GM21529 (cell line): Measurements from ENCODE around the gene AP3D1.
"Not testable (repeated sequence)": the region's sequence is repeated elsewhere in the genome, so short reads cannot be mapped to it uniquely, and the experiment has no call there.

Experiments
- ATAC-seq: cut with Tn5 transposase; IDR thresholded peaks from one replicate; pipeline ENCODE4 v1.9.1; 2021; ENCODE audit not compliant: unreplicated experiment

Gene AP3D1

GRCh38 chr19:2151339-2152229 lies at the start of gene AP3D1:
Gene AP3D1, minus strand, starts transcription at chr19:2151566. Its CDS starts 232 bp downstream, at chr19:2151334.
- ATAC-seq = peak; percentile 88

- not testable (repeated sequence) for ATAC-seq
These were observed 49.4 kb upstream of the AP3D1 start for GRCh38 chr19:2200624-2201294.

DNA sequence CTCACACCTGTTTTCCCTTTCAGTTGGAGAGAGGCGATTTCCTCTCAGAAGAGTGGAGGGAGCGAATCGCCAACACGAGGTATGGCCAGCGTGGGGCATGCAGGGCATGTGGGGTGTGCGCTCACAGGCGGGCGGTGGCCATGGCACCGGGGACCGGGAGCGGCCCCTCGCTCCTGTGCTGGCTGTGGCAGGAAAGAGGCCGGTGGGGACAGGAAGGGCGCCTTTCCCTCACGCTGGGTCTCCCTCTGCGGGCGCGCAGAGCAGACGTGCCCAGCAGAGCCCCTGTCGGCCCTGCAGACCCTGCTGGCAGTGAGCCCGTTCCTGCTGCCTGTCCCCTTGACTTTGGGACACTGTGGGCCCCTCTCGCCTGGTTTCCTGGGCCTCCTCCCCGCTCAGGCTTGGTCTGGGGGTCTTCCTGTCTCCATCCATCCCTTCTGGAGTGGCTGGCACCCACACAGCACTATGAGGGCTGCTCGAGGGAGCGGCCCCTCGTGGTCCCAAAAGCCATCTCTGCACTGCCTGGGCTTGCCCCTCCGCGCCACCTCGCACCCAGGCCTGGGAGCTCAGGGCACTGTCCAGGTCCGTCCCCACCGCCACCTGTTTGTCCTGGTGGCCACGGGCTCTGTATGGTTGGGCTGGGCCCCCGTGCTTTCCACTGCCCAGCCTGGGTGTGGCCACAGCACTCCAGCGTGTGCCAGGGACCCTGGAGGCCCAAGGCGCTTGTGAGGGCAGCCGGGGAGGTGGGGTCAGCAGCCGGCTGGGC lies 48.7 kb upstream of the AP3D1 start:
- ATAC-seq = no peak

DNA sequence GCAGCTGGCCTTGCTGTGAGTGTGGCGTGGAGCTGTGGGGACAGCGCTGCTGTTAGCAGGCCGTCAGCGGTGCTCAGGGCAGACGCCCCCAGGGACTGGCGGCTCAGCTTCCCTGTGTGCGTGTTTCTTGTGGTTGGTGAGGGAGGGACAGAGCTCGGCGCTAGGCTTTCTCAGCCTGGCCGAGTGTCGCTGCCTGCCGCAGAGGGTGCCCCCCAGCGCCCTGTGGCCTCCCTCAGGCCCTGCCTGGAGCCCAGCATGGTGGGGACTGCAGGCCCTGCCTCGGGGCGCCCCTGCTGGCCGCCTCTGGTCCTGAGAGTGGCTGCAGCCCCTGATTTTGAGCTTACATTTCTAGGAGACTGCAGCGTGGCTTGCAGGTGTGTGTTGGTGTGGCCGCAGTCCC lies 47.8 kb upstream of the AP3D1 start:
- no peak for ATAC-seq

GRCh38 chr19:2198317-2198716 lies 47.0 kb upstream of the AP3D1 start:
- ATAC-seq = no peak

DNA sequence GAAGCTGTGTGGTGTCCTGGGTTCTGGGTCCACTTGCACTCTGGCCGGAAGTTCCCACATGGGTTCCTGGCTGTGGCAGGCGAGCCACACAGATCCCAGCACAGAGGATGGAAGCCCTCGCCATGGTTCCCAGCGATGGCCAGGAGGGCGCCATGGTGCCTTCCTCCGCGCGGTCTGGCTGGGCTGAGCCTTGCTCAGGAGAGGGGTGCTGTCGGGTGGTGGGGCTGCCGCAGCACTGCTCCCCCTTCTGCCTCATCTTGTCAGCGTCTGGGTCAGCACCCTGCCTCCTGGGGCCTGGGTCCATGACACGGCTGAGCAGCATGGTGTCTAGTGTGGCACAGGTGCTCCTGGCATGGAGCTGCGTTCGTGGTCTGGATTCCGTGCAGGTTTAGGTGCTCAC lies 45.9 kb upstream of the AP3D1 start:
- ATAC-seq = no peak

DNA sequence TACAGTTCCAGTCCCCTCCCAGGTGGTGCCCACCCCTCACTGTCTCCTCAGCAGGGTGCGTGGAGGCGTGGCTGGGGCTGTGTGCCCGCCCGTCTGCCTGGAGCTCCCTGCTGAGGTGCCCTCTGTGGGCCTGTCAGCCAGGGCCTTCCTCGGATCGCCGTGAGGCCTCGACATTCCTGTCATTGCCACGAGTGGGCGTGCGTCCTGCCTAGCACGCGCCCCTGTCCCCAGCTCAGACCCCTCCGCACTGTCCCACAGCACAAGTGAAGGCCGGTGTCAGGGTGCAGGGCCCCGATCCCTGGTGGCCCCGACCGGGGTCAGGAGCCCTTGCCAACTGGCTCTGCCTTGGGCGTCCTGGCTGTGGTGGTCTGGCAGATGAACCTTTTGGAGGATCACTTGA lies 44.5 kb upstream of the AP3D1 start:
- no peak for ATAC-seq

DNA sequence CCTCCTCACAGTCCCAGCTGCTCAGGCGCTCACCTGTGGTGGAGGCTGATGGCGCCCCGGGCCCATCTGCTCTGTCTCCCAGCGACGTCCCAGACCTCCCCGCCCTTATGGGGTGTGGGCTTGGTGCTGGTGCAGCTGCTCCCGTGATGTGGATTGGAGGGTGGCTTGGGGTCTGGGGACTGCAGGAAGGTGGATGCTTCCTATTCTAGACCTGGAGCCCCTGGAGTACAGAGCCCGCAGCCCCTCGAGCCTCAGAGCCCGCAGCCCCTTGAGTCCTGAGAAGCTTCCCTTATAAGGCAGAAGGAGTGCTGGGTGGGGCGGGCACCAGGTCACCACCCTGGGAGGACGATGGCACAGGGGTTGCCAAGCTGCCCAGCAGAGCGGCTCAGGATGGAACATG lies 44.0 kb upstream of the AP3D1 start:
- no peak for ATAC-seq

GRCh38 chr19:2194513-2195078 lies 43.2 kb upstream of the AP3D1 start:
- no peak for ATAC-seq

DNA sequence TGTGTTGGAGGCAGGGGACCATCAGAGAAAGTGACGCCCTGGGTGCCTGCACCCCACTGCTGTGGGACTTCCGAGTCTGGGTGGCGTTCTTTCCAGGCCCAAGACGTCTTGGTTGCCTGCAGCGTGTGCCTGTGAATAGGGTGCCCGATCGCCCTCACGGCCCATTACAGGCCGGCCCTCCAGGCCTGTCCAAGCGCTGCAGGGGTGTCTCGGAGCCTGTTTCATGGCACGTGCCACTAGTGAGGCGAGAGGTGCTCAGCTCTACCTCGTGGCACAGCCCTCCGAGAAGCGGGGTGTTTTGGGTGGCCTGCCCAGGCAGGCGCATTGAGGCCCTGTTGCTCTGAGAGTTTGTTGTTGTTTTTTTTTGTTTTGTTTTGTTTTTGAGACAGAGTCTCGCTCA lies 42.4 kb upstream of the AP3D1 start:
- ATAC-seq = no peak

DNA sequence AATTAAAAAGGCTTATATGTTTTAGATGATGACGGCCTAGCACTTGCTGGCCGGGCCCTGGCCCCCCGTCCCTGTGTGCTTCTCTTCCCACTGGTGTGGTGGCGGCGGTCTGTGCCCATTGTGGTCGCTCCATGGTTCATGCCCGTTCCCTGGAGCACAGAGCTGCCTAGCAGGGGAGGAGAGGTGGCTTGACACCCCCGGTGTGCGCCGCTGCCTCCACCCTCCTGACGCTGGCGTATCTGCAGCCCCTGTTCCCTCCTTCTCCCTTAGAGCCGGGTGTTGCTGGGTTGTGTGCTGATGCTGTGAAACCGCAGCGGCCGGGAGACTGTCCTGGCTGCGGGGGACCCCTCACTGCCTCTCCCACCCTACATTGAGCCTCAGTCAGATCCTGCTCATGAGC lies 41.5 kb upstream of the AP3D1 start:
- ATAC-seq = no peak

GRCh38 chr19:2191456-2192310 lies 40.3 kb upstream of the AP3D1 start:
- ATAC-seq = no peak

DNA sequence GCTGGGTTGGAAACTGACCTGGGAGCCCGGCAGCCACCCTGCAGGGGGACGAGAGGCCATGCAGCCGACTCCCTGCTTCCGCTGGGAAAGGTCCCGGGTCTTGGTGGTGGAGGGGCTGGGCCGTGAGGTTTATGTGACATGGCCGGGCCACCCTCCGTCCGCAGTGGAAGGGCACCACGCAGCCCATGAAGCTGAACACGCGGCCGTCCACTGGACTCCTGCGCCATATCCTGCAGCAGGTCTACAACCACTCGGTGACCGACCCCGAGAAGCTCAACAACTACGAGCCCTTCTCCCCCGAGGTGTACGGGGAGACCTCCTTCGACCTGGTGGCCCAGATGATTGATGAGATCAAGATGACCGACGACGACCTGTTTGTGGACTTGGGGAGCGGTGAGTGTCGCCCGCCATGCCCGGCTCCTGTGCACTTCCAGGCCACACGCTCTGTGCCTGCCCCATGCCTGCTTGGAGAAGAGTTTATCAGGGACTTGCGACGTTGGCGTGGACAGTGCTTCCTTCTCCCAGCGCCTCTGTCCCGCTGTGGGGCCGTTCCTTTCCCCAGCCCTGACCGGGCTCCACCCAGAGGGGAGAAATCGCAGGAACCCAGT lies 39.6 kb upstream of the AP3D1 start:
- no peak for ATAC-seq

DNA sequence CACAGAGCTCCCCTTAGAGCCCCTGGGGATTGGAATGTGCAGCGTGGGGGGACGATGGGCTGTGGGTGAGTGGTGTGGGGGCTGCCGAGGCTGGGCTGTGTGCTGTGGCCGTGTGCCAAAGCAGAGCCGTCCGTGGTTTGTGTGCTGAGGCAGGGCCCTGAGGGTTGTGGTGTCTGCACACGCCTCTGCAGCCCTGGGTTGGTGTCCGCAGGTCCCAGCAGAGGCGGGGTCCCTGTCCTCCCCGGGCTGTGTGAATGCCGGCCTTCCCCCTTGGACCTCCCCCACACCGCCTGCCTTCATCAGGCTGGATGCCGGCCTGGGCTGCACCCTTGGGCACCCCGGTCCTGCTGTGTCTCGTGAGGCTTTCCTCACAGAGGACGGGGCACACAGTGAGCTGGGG lies 38.5 kb upstream of the AP3D1 start:
- no peak for ATAC-seq

- no peak for ATAC-seq
These were observed 37.5 kb upstream of the AP3D1 start for GRCh38 chr19:2188708-2189385.

DNA sequence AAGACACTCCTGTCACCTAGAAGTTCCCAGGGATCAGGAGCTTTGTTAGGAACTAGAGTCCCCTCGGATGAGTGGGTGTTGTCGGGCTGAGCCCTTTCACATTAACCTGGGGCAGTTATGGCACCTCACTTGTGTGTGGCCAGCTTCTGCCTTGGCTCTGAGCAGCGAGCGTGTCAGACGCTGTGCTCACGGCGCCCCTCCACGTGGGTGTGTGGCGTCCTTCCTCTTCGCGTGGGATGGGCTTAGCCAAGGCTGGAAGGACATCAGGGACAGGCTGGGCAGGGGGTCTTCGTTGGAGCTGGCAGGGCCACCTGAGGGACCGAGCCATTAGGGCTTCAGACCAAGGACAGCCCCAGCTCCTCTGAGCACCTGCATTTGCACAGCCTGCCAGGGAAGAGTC lies 35.8 kb upstream of the AP3D1 start:
- no peak for ATAC-seq

DNA sequence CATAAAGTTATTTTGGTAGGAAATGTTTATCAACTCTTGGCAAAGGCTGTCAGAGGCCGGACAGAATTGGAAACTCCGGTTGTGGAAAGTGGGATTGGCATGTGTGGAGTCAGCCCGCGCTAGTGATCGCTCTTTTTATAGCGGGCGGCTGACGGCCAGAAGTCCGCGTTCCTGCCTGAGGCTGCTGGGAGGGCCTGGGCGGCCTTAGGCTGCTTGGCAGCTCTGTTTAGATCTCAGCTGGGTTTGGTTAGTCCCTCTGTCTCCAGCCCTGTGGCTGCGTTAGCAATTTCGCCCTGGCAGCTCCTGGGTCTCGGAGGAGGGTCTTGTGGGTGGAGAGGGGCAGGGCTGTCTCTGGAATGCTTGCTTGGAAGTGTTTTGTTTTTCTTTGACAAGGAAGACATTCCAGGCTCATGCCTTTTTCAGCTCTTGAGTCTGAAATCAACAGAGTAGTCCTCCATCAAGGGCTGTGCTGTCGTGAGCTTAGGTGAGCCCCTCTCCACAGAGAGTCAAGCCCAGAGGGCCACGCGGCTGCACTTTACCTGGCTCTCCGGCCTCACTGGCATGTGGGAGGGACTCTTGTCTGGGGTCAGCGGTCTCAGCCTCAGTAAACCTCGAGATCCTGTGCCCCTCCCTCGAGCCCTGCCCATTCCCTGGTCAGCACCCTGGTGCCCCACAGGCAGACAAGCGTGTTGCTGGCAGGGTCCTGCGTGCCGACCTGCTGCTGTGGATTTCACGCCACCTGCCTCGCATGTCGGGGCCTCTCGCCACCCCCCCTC lies 34.9 kb upstream of the AP3D1 start:
- no peak for ATAC-seq

DNA sequence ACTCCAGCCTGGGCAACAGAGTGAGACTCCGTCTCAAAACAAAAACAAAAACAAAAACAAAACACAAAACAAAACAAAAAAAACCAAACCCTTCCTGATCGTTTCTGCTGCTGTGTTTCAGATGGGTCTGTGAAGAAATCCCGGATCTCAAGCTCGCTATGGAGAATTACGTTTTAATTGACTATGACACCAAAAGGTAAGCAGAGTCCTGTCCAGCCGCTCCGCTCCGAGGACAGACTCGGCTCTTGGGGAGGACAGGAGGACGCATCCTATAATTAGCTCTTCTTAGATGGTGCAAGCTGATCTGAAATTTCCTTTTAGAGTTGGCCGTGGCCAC lies 34.3 kb upstream of the AP3D1 start:
- no peak for ATAC-seq
